AG09309 (cell line): ENCODE data around the gene PRKD1.
A peak's percentile ranks its signal among the peaks of the same experiment; 100 is the strongest.

ENCODE experiments used
- DNase-seq: peaks from one replicate; pipeline ENCODE4 v3.0.0-alpha.2; 2010; ENCODE audit warnings: low read depth
- H3K4me3 ChIP-seq: 2 replicates; pipeline ENCODE4 v1.5.1; 2011; ENCODE audit warnings: mild to moderate bottlenecking, low read depth, low read length, moderate library complexity; ENCODE audit not compliant: control insufficient read depth
- CTCF ChIP-seq: IDR thresholded peaks from 2 replicates; pipeline ENCODE4 v1.5.1; 2011; ENCODE audit warnings: mild to moderate bottlenecking, low read depth, low read length, inconsistent platforms; ENCODE audit not compliant: insufficient read depth, control insufficient read depth; ENCODE audit errors: missing control alignments

Gene PRKD1

GRCh38 chr14:29806124-29806517, 121.5 kb downstream of the PRKD1 start:
- no peak for DNase-seq
- H3K4me3 ChIP-seq, result no peak overlapping the region
- TF ChIP-seq CTCF, result no peak

GRCh38 chr14:29805415-29806123, 122.1 kb downstream of the PRKD1 start:
- H3K4me3 ChIP-seq, result no peak overlapping the region
- no peak for TF ChIP-seq CTCF
- DNase-seq, result peak; percentile 90

GRCh38 chr14:29804481-29805266, 123.0 kb downstream of the PRKD1 start:
- DNase-seq, result no peak
- TF ChIP-seq CTCF, result no peak

GRCh38 chr14:29803045-29803444, 124.6 kb downstream of the PRKD1 start:
- no peak for TF ChIP-seq CTCF
- no peak for DNase-seq
- H3K4me3 ChIP-seq, result no peak overlapping the region

More at GRCh38 chr14:29804481-29805266, 123.0 kb downstream of the PRKD1 start:
- no peak overlapping the region for H3K4me3 ChIP-seq

- no peak overlapping the region for H3K4me3 ChIP-seq
- TF ChIP-seq CTCF, result no peak
- DNase-seq, result no peak
Observed at GRCh38 chr14:29802211-29802610, 125.4 kb downstream of the PRKD1 start.

- TF ChIP-seq CTCF, result peak; percentile 7
Observed at GRCh38 chr14:29800961-29801360, 126.7 kb downstream of the PRKD1 start.

More at GRCh38 chr14:29800961-29801360, 126.7 kb downstream of the PRKD1 start:
- no peak for DNase-seq
- H3K4me3 ChIP-seq, result no peak overlapping the region
